Prostate gland (tissue), 2 donors: ENCODE results near the gene FAM216A. TPM values are rescaled to one million over a fixed set of nuclear protein-coding genes. Genes with fewer than 3 reads are reported as not detected.

Source experiments
- DNase-seq: peaks from one replicate; pipeline ENCODE4 v3.0.0-alpha.2; 2019; ENCODE audit warnings: low spot score
- H3K27ac ChIP-seq, 2 donors: fragments of 200-600 bp; sonication (generic); 2 replicates each; pipeline ENCODE4 v1.5.1; 2017 to 2019
- H3K27me3 ChIP-seq: fragments of 200-600 bp; sonication (generic); replicated peaks from 2 replicates; pipeline ENCODE4 v1.5.1; 2019; ENCODE audit not compliant: insufficient read depth
- H3K36me3 ChIP-seq, 2 donors: fragments of 200-600 bp; sonication (generic); 1 replicate in 1 of 2; 2 replicates in 1 of 2; pipeline versions ENCODE4 v1.5.1 to v1.8.1; 2017 to 2019
- H3K4me1 ChIP-seq: fragments of 200-600 bp; sonication (generic); replicated peaks from 2 replicates; pipeline ENCODE4 v1.5.1; 2019
- H3K4me3 ChIP-seq, 2 donors: fragments of 200-600 bp; sonication (generic); 2 replicates each; pipeline ENCODE4 v1.5.1; 2017 to 2019
- H3K9me3 ChIP-seq: fragments of 200-600 bp; sonication (generic); 2 replicates; pipeline ENCODE4 v1.5.1; 2017
- CTCF ChIP-seq, 4 experiments: fragments of 200-600 bp in 2 of 4; fragments of 450-650 bp in 2 of 4; sonication (generic) in 2 of 4; IDR thresholded peaks; 1 replicate in 3 of 4; 2 replicates in 1 of 4; pipeline ENCODE4 v1.5.1; 2016 to 2019; ENCODE audit warnings: antibody characterized with exemption in 4 of 4, mild to moderate bottlenecking in 2 of 4, moderate library complexity in 2 of 4
- POLR2A ChIP-seq: fragments of 450-650 bp; IDR thresholded peaks from one replicate; pipeline ENCODE4 v1.6.1; 2016; ENCODE audit warnings: antibody characterized with exemption, mild to moderate bottlenecking
- POLR2AphosphoS5 ChIP-seq: sonication (generic); formaldehyde crosslinking; IDR thresholded peaks from one replicate; pipeline ENCODE4 v1.6.1; 2017; ENCODE audit warnings: antibody characterized with exemption
- WGBS: methylation state at CpG from one replicate; pipeline ENCODE4 v1.1.5; 2018; 5-methylcytosine and 5-hydroxymethylcytosine counted together
- intact Hi-C: fragments of 100-400 bp; cut with DNase I; formaldehyde crosslinking; loops from one replicate; pipeline ENCODE4 v1.14.2; 2022
- total RNA-seq, 2 donors: library from RNA; depleted of rRNA; stranded (reverse); fragments of >200 nt; gene quantifications; one replicate each; pipeline ENCODE4 v1.1.0, GENCODE V29; 2016

FAM216A gene
- total RNA-seq, 2 donors from 2014 or later, result 3.6 to 11.5 TPM

DNA sequence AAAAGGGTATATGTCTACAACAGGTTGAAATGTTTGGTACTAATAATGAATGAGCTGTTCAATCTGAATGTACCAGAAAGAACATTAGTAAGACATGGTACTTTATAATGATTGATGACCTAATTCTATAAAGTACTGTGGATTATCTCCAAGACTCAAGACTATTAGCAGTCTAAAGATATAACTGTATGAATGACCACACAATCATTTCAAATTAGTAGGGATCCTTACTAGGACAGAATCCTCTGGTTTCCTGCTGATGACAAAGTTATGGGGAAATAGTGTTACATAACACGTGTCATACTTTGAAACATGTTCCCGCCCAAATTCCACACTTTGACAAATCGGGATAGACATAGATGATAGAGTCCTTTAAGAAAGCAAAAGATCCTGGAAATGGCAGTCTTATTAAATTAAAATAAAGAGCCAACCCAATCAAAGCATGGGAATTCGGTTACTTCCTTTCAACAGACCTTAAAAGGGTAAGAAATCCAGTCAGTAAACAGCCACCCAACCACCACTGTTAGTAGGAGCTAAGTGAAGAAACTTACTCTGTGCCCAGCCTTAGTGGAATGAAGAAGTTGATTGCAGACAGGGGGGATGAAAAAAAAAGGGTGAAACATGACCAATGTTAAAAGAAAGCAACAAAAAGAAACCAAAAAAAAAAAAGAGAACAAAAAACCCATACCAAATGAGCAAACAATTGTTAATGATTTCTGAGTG is 30.5 kb downstream of the FAM216A start:
- intact Hi-C loops, result no loop called here
- 69% methylated on average over 4 of the region's 4 CpGs for WGBS
- H3K36me3 ChIP-seq, result no peaks in the 10 kb centered on the region
- no peak overlapping the region for H3K27ac ChIP-seq
- no peak overlapping the region for H3K4me3 ChIP-seq
- TF ChIP-seq CTCF (IDR thresholded peaks at IDR 0.05) (no peak), POLR2A (no peak), POLR2AphosphoS5 (no peak)
- H3K27me3 ChIP-seq, result no peaks in the 10 kb centered on the region
- no peaks in the 10 kb centered on the region for H3K4me1 ChIP-seq
- DNase-seq, result no peak
- no peaks in the 10 kb centered on the region for H3K9me3 ChIP-seq

GRCh38 chr12:110501399-110501751 is 32.7 kb downstream of the FAM216A start:
- intact Hi-C loops, result loop anchor here (5.0 kb wide), 1 partner anchor 34 kb away; the partner anchor contains the start of genes FAM216A and GPN3
- H3K27me3 ChIP-seq, result no peaks in the 10 kb centered on the region
- no peaks in the 10 kb centered on the region for H3K9me3 ChIP-seq
- no peak for TF ChIP-seq POLR2AphosphoS5
- TF ChIP-seq CTCF (IDR thresholded peaks at IDR 0.05), result no peak
- TF ChIP-seq POLR2A, result no peak
- WGBS, result under 1% methylated on average over 17 of the region's 17 CpGs
- H3K36me3 ChIP-seq, result no peaks in the 10 kb centered on the region
- H3K4me3 ChIP-seq, result peak overlapping the region; percentile 70 to 93
- no peaks in the 10 kb centered on the region for H3K4me1 ChIP-seq
- peak overlapping the region; percentile 84 to 92 for H3K27ac ChIP-seq
- peak; percentile 49 for DNase-seq

GRCh38 chr12:110501752-110502738 is 33.4 kb downstream of the FAM216A start, which contains the start of the genes RAD9B and VPS29:
TSS of gene RAD9B (plus strand) at chr12:110502331. CDS start at chr12:110502338, 7 bp downstream.
TSS of gene VPS29 (minus strand) at chr12:110502111. CDS start at chr12:110502051, 60 bp downstream.
- H3K4me1 ChIP-seq, result no peaks in the 10 kb centered on the region
- intact Hi-C loops, result loop anchor here (5.0 kb wide), 1 partner anchor 35 kb away; the partner anchor contains the start of genes FAM216A and GPN3
- H3K27ac ChIP-seq, result peak within 1 kb of the TSS; percentile 84 to 92
- H3K36me3 ChIP-seq, result no peaks in the 10 kb centered on the region
- TF ChIP-seq POLR2A (peak; percentile 92), CTCF (IDR thresholded peaks at IDR 0.05) (peak in 2 of 4 experiments; percentile 11 to 21), POLR2AphosphoS5 (peak; percentile 100)
- H3K4me3 ChIP-seq, result peak within 1 kb of the TSS; percentile 70 to 93
- no peaks in the 10 kb centered on the region for H3K27me3 ChIP-seq
- WGBS, result 7% methylated on average over 59 of the region's 61 CpGs
- H3K9me3 ChIP-seq, result no peaks in the 10 kb centered on the region
- peak; percentile 97 for DNase-seq

DNA sequence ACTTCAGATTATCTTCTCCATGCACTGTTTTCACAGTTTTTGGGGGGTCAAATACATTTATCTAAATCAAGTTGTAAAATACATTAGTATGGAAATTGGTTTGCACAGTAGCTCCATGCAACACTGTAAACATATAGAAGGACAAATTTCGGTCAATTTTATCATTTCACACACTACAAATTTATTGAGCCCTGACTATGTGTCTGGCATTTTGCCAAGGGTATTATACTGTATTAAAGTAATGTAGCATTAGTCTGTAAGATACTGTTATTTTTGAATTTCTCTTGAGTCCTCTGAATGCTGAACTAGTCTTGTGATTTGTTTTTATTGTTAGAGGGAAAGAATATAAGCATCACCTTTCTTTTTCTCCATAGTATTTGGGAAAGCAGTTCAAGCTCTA is 34.8 kb downstream of the FAM216A start:
- Histone ChIP-seq H3K9me3 (no peaks in the 10 kb centered on the region), H3K4me3 (no peak overlapping the region), H3K27ac (no peak overlapping the region), H3K27me3 (no peaks in the 10 kb centered on the region), H3K4me1 (no peaks in the 10 kb centered on the region), H3K36me3 (no peaks in the 10 kb centered on the region)
- 73% methylated on average over 1 of the region's 1 CpG for WGBS
- no peak for DNase-seq
- TF ChIP-seq CTCF (IDR thresholded peaks at IDR 0.05) (no peak), POLR2AphosphoS5 (no peak), POLR2A (no peak)
- intact Hi-C loops, result loop anchor here (5.0 kb wide), 1 partner anchor 36 kb away; the partner anchor contains the start of genes FAM216A and GPN3
